GM18867 (cell line): Measurements from ENCODE around the gene CDCA8.
"Not testable (repeated sequence)": the region's sequence is repeated elsewhere in the genome, so short reads cannot be mapped to it uniquely, and the experiment has no call there.

Experiments used
- ATAC-seq: cut with Tn5 transposase; IDR thresholded peaks from one replicate; pipeline ENCODE4 v1.9.1; 2021; ENCODE audit warnings: mild to moderate bottlenecking, moderate library complexity; ENCODE audit not compliant: unreplicated experiment

CDCA8 gene

GRCh38 chr1:37732111-37732780, 39.9 kb downstream of the CDCA8 start:
- no peak for ATAC-seq

DNA sequence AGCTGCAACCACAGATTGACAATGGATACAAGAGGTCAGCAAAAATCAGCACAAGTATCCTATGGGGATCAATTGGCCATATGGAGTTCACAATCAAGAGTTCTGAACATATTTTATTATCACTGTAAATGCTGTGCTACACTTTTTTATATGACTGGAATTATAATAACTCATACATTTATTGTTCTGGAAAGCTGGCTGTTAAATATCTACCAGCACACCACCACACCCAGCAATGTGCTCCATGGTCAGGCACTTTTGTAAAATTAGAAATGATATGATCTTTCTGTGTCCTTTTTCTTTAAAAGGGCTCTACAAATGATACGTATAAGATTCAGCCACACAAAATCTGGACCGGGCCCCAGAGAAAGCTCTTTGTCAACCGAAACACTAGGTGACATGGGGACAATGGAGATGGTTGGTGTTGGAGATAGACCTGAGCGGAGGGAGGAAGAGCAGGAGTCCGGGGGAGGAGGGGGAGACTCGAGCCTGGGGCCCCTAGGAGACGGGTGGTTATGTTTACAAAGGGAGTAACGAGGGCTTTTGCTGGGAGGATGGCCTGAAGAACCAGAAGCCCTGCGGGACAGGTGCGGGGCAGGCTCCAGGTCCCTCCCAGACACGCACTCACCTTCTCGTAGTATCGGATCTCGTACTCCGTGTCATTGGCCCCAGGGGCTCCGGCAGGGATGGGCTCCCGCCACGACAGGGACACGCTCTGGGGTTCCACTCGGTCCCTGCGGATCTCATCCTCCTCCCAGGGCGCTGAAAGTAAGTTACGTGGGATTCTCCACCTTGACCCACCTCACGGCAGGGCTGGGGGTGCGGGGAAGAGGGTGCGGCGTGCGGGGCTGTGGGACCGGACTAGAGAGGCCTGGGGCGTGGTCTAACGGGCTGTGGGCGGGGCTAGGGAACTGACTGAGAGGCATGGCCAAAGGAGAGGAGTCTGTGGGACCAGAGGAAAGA, 42.6 kb downstream of the CDCA8 start:
- ATAC-seq, result no peak

DNA sequence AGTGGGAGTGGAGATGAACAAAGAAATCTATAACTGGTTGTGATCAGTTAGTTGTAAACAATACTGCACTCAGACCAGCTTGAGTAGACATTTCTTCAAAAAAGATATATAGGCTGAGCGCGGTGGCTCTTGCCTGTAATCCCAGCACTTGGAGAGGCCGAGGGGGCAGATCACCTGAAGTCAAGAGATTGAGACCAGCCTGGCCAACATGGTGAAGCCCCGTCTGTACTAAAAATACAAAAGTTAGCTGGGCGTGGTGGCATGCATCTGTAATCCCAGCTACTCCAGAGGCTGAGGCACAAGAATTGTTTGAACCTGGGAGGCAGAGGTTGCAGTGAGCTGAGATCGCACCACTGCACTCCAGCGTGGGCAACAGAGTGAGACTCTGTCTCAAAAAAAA, 45.7 kb downstream of the CDCA8 start:
- not testable (repeated sequence) for ATAC-seq

DNA sequence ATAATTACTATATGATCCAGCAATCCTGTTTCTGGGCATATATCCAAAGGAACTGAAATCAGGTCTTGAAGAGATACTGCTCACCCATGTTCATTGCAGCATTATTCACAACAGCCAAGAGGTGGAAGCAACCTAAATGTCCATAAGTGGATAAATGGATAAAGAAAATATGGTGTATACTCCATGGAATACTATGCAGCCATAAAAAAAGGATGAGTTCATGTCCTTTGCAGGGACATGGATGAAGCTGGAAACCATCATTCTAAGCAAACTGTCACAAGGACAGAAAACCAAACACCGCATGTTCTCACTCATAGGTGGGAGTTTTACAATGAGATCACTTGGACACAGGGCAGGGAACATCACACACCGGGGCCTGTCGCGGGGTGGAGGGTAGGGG, 46.3 kb downstream of the CDCA8 start:
- ATAC-seq, result not testable (repeated sequence)

- no peak for ATAC-seq
Measured at GRCh38 chr1:37739222-37739621, 46.9 kb downstream of the CDCA8 start.

DNA sequence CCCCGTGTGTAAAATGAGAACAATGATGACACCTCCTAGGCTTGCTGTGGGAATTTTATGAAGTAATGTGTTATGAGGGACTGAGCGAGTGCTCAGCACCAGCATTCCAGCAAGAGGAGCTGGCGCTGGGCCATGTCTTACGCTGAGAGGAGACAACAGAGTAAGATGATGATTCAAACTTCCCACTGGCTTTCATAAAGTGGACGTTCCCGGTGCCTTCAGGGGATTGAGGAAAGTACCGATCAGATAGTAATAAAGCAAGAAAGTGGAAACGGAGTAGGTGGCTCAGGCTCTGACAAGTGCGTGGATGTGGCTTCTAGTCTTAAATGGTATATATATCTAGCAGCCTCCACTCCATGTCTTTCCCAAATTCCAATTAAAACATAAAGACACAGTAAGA, 48.8 kb downstream of the CDCA8 start:
- ATAC-seq, result no peak

GRCh38 chr1:37741662-37742061, 49.3 kb downstream of the CDCA8 start:
- ATAC-seq, result no peak

DNA sequence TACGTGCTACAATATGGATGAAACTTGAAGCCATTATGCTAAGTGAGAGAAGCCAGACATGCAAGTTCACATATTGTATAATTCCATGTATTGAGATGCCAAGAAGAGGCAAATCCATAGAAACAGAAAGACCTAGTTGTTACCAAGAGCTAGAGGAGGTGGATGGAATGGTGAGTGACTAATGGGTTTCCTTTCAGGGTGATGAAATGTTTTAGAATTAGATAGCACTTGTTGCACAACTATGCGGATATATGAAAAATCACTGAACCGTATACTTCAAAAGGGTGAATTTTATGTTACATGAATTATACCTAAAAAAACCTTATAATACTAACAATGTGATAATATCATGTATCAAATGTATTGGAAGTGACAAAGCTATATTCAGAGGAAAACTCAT, 54.5 kb downstream of the CDCA8 start:
- ATAC-seq, result no peak

DNA sequence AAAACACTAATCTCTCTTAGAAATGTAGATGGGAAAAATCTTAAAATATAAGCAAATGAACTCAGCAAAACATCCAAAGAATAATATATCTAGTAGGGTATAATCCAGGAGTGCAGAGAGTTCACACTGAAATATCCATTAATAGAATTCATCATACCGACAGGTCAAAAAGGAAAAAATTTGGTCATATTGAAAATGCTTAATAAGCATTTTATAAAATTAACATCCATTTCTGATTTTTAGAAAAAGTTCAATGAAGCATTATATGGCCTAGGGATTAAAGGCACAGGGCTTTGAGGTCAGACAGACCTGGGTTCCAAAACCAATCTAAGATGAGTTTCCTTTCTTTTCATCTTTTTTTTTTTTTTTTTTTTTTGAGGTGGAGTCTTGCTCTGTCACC, 56.2 kb downstream of the CDCA8 start:
- no peak for ATAC-seq

DNA sequence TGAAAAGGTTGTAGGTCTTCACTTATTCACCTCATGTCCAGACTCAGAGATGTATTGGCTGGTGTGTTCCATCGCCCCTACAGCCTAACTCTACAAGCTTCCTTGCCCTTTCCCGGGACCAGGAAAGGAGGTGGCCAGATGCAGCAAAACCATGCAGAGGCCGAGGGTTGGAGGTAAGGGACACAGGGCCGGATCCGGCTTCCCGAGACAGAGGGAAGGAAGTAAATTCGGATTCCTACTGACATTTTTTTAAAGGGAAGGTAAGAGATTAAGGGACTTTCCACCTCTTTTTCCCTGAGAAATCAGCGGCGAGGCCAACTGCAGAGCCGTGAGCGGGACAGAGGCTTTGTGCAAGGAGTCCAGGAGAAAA, 59.9 kb downstream of the CDCA8 start:
- ATAC-seq, result no peak

- no peak for ATAC-seq
Measured at GRCh38 chr1:37752583-37753471, 60.5 kb downstream of the CDCA8 start.

- ATAC-seq, result no peak
Measured at GRCh38 chr1:37753473-37754321, 61.4 kb downstream of the CDCA8 start.

DNA sequence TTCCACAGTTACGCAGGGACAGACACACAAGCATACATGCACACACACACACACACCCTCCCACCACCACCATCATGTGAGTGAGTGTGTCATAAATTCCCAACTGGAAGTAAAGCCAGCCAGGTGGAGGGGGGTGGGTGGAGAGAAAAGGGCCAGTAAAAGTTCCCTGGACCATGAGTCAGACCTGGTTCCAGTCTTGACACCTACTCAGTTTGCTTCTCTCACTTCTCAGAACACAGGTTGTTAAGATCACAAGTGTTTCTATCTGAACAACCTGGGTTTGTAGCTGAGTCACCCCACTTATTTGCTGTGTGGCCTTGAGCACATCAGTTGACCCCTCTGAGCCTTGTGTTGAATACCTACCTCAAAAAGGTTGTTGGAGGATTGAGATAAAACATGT, 63.0 kb downstream of the CDCA8 start:
- ATAC-seq, result no peak

DNA sequence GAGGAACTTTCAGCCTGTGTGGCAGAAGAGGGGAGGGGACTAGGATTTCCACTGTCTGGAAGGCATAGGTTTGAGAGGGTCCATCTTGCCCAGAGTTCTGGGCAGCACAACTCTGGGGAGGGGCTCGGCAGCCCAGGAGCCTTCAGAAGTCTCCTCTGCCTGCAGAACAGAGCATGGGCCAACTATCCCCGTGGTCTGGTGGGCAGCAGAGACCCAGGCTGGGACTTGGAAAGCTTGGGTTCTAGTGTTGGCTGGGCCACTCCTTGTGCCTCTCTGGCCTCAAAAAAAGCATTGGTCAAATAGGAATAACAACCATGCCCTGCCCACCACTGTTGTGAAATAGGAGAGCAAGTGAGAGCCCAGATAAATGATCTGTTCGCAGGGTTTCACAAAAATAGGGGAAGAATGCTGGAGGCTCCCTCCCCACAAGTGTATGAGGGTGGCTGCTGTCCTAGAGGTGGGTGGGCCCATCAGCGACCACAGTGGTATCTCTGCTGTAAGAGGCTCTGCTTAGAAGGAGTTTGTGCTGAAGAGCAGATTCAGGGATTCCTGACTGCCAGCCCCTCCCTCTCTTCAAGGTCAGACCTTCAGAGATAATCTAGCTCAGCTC, 63.7 kb downstream of the CDCA8 start:
- ATAC-seq, result no peak
